H9 (cell line): ENCODE measurements around the gene BEGAIN. TPM values are rescaled to one million over a fixed set of nuclear protein-coding genes. Genes with fewer than 3 reads are reported as not detected.
A peak's percentile ranks its signal among the peaks of the same experiment; 100 is the strongest.

Source experiments
- DNase-seq: peaks from one replicate; pipeline ENCODE4 v3.0.0-alpha.2; 2017
- H2AFZ ChIP-seq: one replicate; pipeline ENCODE4 v1.6.1; 2013; ENCODE audit warnings: mild to moderate bottlenecking, low read length, control low read depth, moderate library complexity
- H2AK5ac ChIP-seq: 2 replicates; pipeline ENCODE4 v1.6.1; 2013; ENCODE audit warnings: low read length, control low read depth, mixed read lengths; ENCODE audit not compliant: insufficient read length
- H2BK120ac ChIP-seq: one replicate; pipeline ENCODE4 v1.6.1; 2013; ENCODE audit warnings: low read depth, mild to moderate bottlenecking, low read length, control low read depth, inconsistent platforms; ENCODE audit not compliant: poor library complexity, severe bottlenecking
- H2BK12ac ChIP-seq: 2 replicates; pipeline ENCODE4 v1.6.1; 2013; ENCODE audit warnings: low read length, control low read depth, mixed read lengths, low read depth; ENCODE audit not compliant: insufficient read length
- H2BK15ac ChIP-seq: 2 replicates; pipeline ENCODE4 v1.6.1; 2013; ENCODE audit warnings: low read depth, low read length, control low read depth
- H2BK20ac ChIP-seq: one replicate; pipeline ENCODE4 v1.6.1; 2013; ENCODE audit warnings: low read depth, mild to moderate bottlenecking, low read length, control low read depth, inconsistent platforms; ENCODE audit not compliant: poor library complexity, severe bottlenecking
- H2BK5ac ChIP-seq: 2 replicates; pipeline ENCODE4 v1.6.1; 2013; ENCODE audit warnings: low read length, control low read depth, mixed read lengths; ENCODE audit not compliant: insufficient read length
- H3K14ac ChIP-seq: 2 replicates; pipeline ENCODE4 v1.6.1; 2013; ENCODE audit warnings: low read length, control low read depth; ENCODE audit not compliant: insufficient read depth
- H3K18ac ChIP-seq: 2 replicates; pipeline ENCODE4 v1.6.1; 2013; ENCODE audit warnings: low read depth, mild to moderate bottlenecking, mixed read lengths, low read length, control low read depth; ENCODE audit not compliant: insufficient read length
- H3K23ac ChIP-seq: 2 replicates; pipeline ENCODE4 v1.6.1; 2013; ENCODE audit warnings: low read length, control low read depth, mixed read lengths, low read depth; ENCODE audit not compliant: insufficient read length
- H3K23me2 ChIP-seq: 2 replicates; pipeline ENCODE4 v1.6.1; 2013; ENCODE audit warnings: low read depth, mild to moderate bottlenecking, mixed read lengths, low read length, control low read depth; ENCODE audit not compliant: insufficient read length, poor library complexity, severe bottlenecking
- H3K27ac ChIP-seq: 2 replicates; pipeline ENCODE4 v1.5.1; 2013; ENCODE audit warnings: low read length, control low read depth, mixed read lengths, low read depth; ENCODE audit not compliant: insufficient read length
- H3K27me3 ChIP-seq: 2 replicates; pipeline ENCODE4 v1.6.1; 2013; ENCODE audit warnings: low read length, control low read depth, inconsistent platforms; ENCODE audit not compliant: insufficient read depth
- H3K4ac ChIP-seq: 2 replicates; pipeline ENCODE4 v1.6.1; 2013; ENCODE audit warnings: low read depth, mild to moderate bottlenecking, control low read depth, inconsistent platforms, low read length, moderate library complexity
- H3K4me1 ChIP-seq: 2 replicates; pipeline ENCODE4 v1.6.1; 2013; ENCODE audit warnings: low read length, control low read depth, inconsistent platforms; ENCODE audit not compliant: insufficient read depth
- H3K4me2 ChIP-seq: 2 replicates; pipeline ENCODE4 v1.6.1; 2013; ENCODE audit warnings: low read length, control low read depth, mixed read lengths; ENCODE audit not compliant: insufficient read length, insufficient read depth
- H3K56ac ChIP-seq: 2 replicates; pipeline ENCODE4 v1.6.1; 2013; ENCODE audit warnings: low read depth, mild to moderate bottlenecking, mixed read lengths, low read length, control low read depth; ENCODE audit not compliant: insufficient read length
- H3K79me1 ChIP-seq: 2 replicates; pipeline ENCODE4 v1.6.1; 2013; ENCODE audit warnings: low read depth, mild to moderate bottlenecking, moderate library complexity, low read length, control low read depth, inconsistent platforms; ENCODE audit not compliant: insufficient read depth, poor library complexity, severe bottlenecking
- H3K79me2 ChIP-seq: 2 replicates; pipeline ENCODE4 v1.6.1; 2013; ENCODE audit warnings: low read length, control low read depth, inconsistent platforms; ENCODE audit not compliant: insufficient read depth
- H3K9ac ChIP-seq: 2 replicates; pipeline ENCODE4 v1.6.1; 2013; ENCODE audit warnings: low read length, control low read depth, mixed read lengths; ENCODE audit not compliant: insufficient read length; ENCODE audit errors: extremely low read depth
- H3K9me3 ChIP-seq: one replicate; pipeline ENCODE4 v1.6.1; 2013; ENCODE audit warnings: low read depth, low read length, inconsistent platforms; ENCODE audit not compliant: control insufficient read depth
- H3T11ph ChIP-seq: one replicate; pipeline ENCODE4 v1.6.1; 2013; ENCODE audit warnings: mild to moderate bottlenecking, low read length, control low read depth, inconsistent platforms
- H4K20me1 ChIP-seq: one replicate; pipeline ENCODE4 v1.6.1; 2013; ENCODE audit not compliant: control insufficient read depth, insufficient read length, insufficient read depth
- H4K5ac ChIP-seq: 2 replicates; pipeline ENCODE4 v1.6.1; 2013; ENCODE audit warnings: low read depth, mild to moderate bottlenecking, mixed read lengths, low read length, control low read depth; ENCODE audit not compliant: insufficient read length
- H4K8ac ChIP-seq: replicated peaks from 2 replicates; pipeline ENCODE4 v1.6.1; 2013; ENCODE audit warnings: low read length, control low read depth, mixed read lengths, low read depth; ENCODE audit not compliant: insufficient read length
- H4K91ac ChIP-seq: 2 replicates; pipeline ENCODE4 v1.6.1; 2013; ENCODE audit warnings: low read depth, mild to moderate bottlenecking, moderate library complexity, mixed read lengths, low read length, control low read depth; ENCODE audit not compliant: insufficient read length
- H3K27ac Mint-ChIP-seq, 3 experiments: 2 replicates in 2 of 3; 3 replicates in 1 of 3; pipeline ENCODE4 v1.8.0; 2020 to 2021; ENCODE audit warnings: mixed read lengths in 3 of 3, mild to moderate bottlenecking in 1 of 3, moderate library complexity in 1 of 3
- H3K27me3 Mint-ChIP-seq: 2 replicates; pipeline ENCODE4 v1.8.0; 2021; ENCODE audit warnings: low read depth, mild to moderate bottlenecking, moderate library complexity, mixed read lengths
- H3K36me3 Mint-ChIP-seq, 3 experiments: 2 replicates in 2 of 3; 3 replicates in 1 of 3; pipeline ENCODE4 v1.8.0; 2020 to 2021; ENCODE audit warnings: low read depth in 3 of 3, mixed read lengths in 3 of 3; ENCODE audit not compliant: insufficient read depth in 1 of 3
- H3K4me1 Mint-ChIP-seq, 2 experiments: 2 replicates each; pipeline ENCODE4 v1.8.0; 2020; ENCODE audit warnings: mixed read lengths in 2 of 2
- H3K4me3 Mint-ChIP-seq, 2 experiments: 2 replicates in 1 of 2; 3 replicates in 1 of 2; pipeline ENCODE4 v1.8.0; 2020 to 2021; ENCODE audit warnings: mild to moderate bottlenecking in 2 of 2, mixed read lengths in 2 of 2, moderate library complexity in 1 of 2
- H3K9me3 Mint-ChIP-seq, 2 experiments: 2 replicates in 1 of 2; 3 replicates in 1 of 2; pipeline ENCODE4 v1.8.0; 2020; ENCODE audit warnings: mild to moderate bottlenecking in 2 of 2, mixed read lengths in 2 of 2, moderate library complexity in 1 of 2
- WGBS: extraction: QIAGEN DNeasy Blood & Tissue Kit; methylation state at CpG from one replicate; pipeline ENCODE4 v1.1.7; 2013; ENCODE audit warnings: missing lambda C conversion rate, low lambda C conversion rate, mixed read lengths; ENCODE audit not compliant: insufficient read length; ENCODE audit errors: extremely low coverage; 5-methylcytosine and 5-hydroxymethylcytosine counted together
- long read RNA-seq: library from polyadenylated mRNA; unstranded; transcript quantifications from one replicate; pipeline ENCODE4 v2.0.0, GENCODE V29; 2020
- total RNA-seq: library from RNA; stranded (reverse); gene quantifications from 2 replicates; pipeline ENCODE4 v1.2.1, GENCODE V29; 2021
- TF ChIP-seq, protein P1 (sequence below): fragments of 200-600 bp; sonication (generic); conservative IDR thresholded peaks from 3 replicates; pipeline ENCODE4 v1.8.0; 2021; ENCODE audit warnings: antibody characterized with exemption, mild to moderate bottlenecking

The BEGAIN gene, protein sequence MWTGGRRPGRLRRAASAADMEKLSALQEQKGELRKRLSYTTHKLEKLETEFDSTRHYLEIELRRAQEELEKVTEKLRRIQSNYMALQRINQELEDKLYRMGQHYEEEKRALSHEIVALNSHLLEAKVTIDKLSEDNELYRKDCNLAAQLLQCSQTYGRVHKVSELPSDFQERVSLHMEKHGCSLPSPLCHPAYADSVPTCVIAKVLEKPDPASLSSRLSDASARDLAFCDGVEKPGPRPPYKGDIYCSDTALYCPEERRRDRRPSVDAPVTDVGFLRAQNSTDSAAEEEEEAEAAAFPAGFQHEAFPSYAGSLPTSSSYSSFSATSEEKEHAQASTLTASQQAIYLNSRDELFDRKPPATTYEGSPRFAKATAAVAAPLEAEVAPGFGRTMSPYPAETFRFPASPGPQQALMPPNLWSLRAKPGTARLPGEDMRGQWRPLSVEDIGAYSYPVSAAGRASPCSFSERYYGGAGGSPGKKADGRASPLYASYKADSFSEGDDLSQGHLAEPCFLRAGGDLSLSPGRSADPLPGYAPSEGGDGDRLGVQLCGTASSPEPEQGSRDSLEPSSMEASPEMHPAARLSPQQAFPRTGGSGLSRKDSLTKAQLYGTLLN
- 2.6 and 2.7 TPM in 2 replicates for total RNA-seq
- long read RNA-seq, partial matches to known transcripts: 1 of 4 reads
- long read RNA-seq, other reads (novel, unspliced or antisense): 1 of 4 reads

- peaks cover 6 to 16% of the 10 kb centered on the region in 2 experiments; a peak in 3 of 4 replicates for H3K4me1 Mint-ChIP-seq
- no peaks in the 10 kb centered on the region for H3K9me3 Mint-ChIP-seq
- Histone ChIP-seq H3K9ac (no peak within 1 kb of the TSS), H3K4ac (no peak within 1 kb of the TSS), H3K79me2 (no peaks in the 10 kb centered on the region), H3K23me2 (peaks cover 6% of the 10 kb centered on the region), H3K9me3 (no peaks in the 10 kb centered on the region), H2BK120ac (no peak within 1 kb of the TSS), H2BK20ac (no peak within 1 kb of the TSS), H2BK5ac (no peak within 1 kb of the TSS), H4K20me1 (no peaks in the 10 kb centered on the region), H2AFZ (no peak within 1 kb of the TSS), H3T11ph (no peak within 1 kb of the TSS), H3K27me3 (peaks cover 6% of the 10 kb centered on the region; the same call in 1 of the 2 replicates), H3K14ac (no peak within 1 kb of the TSS), H3K56ac (no peak within 1 kb of the TSS), H3K18ac (no peak within 1 kb of the TSS), H3K79me1 (no peaks in the 10 kb centered on the region), H2AK5ac (no peak within 1 kb of the TSS), H3K4me1 (no peaks in the 10 kb centered on the region), H2BK12ac (no peak within 1 kb of the TSS), H3K27ac (no peak within 1 kb of the TSS), H4K5ac (no peak within 1 kb of the TSS), H4K91ac (no peak within 1 kb of the TSS), H3K23ac (no peak within 1 kb of the TSS), H3K4me2 (peak within 1 kb of the TSS; percentile 23), H2BK15ac (no peak within 1 kb of the TSS), H4K8ac (no peak within 1 kb of the TSS)
- H3K27ac Mint-ChIP-seq: no peak within 1 kb of the TSS
- H3K4me3 Mint-ChIP-seq: peak within 1 kb of the TSS; percentile 61 to 81
- H3K36me3 Mint-ChIP-seq: no peaks in the 10 kb centered on the region
- TF ChIP-seq, protein P1, sequence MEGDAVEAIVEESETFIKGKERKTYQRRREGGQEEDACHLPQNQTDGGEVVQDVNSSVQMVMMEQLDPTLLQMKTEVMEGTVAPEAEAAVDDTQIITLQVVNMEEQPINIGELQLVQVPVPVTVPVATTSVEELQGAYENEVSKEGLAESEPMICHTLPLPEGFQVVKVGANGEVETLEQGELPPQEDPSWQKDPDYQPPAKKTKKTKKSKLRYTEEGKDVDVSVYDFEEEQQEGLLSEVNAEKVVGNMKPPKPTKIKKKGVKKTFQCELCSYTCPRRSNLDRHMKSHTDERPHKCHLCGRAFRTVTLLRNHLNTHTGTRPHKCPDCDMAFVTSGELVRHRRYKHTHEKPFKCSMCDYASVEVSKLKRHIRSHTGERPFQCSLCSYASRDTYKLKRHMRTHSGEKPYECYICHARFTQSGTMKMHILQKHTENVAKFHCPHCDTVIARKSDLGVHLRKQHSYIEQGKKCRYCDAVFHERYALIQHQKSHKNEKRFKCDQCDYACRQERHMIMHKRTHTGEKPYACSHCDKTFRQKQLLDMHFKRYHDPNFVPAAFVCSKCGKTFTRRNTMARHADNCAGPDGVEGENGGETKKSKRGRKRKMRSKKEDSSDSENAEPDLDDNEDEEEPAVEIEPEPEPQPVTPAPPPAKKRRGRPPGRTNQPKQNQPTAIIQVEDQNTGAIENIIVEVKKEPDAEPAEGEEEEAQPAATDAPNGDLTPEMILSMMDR: no peak
- WGBS: no CpG with 5 or more reads among the region's 90 CpGs
- DNase-seq: no peak
- H3K27me3 Mint-ChIP-seq: peaks cover 79% of the 10 kb centered on the region
Observed at GRCh38 chr14:100587086-100587762, at the start of gene BEGAIN. TSS of gene BEGAIN (minus strand) at chr14:100587417. CDS start at chr14:100587290, 127 bp downstream.
